ENCODE data around the gene ACKR3.

ACKR3 gene

DNA sequence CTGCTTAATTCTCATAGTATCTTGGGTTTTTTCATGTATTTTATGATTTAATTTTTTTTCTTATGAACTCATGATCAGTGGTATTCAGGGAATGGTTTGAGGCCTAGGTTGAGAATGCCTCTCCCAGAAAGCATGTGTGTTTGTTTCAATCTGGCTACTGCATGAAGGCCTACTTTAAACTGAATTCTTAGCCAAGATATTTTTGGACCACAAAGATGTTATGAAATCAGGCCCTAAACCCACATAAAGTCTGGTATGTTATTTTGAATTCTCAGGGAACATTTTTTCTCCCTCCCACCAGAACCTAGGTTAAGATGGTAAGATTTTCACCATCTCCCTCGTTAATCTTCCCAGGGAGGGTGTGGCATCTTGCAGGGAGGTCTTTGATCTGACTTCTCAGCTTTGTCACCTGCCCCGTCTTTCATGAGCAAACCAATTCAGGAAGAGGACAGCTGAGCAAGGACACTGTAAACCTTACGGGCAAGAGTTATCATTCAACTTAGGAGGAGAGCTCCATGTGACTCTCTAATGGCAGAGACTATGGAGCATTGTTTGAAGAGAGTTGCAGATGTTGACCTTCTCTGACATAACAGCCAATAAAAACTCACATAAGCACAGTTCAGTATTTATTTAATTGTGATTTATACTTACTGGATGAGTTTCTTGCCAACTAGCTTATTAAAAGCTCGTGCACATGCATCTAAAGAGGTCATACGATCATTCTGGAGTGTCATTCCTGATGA is 21.3 kb upstream of the ACKR3 start:
- peak overlapping the region; percentile 64 for H3K27ac ChIP-seq (ENCODE audit: insufficient read depth, low read length, poor library complexity, severe bottlenecking)
- H3K36me3 ChIP-seq (ENCODE audit: control insufficient read depth, insufficient read depth, low read length), result no peaks in the 10 kb centered on the region
- peaks cover 51% of the 10 kb centered on the region for H3K4me1 ChIP-seq (ENCODE audit: control insufficient read depth, insufficient read depth, low read length, poor library complexity, severe bottlenecking)
- H3K9me3 ChIP-seq (ENCODE audit: control insufficient read depth, low read length), result no peaks in the 10 kb centered on the region
- H3K27me3 ChIP-seq (replicated peaks; ENCODE audit: control insufficient read depth, insufficient read depth, low read length, poor library complexity, severe bottlenecking), result no peaks in the 10 kb centered on the region
- H3K4me3 ChIP-seq (ENCODE audit: insufficient read depth, low read depth, low read length, poor library complexity, severe bottlenecking), result no peak overlapping the region
- no peak for DNase-seq

DNA sequence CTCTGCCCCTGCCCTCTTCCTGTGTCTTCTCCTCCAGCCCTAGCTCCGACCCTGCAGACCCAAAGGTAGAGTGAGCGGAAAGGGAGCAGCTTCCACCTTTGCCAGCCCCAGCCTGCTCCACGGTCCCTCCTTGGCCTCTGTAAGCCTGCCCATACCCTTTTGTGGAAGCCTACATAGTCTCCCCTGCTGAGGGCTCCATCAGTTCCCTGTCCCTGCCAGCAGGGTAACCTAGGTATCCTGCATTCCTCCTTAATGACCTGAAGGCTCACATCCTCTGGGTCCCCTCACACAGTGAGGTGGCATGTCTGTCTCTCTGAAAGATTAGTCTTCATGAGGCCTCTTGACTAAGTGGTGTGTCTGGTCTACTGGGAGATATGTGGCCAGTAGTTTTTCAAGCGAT is 20.5 kb upstream of the ACKR3 start:
- no peak for DNase-seq
- no peaks in the 10 kb centered on the region for H3K9me3 ChIP-seq (ENCODE audit: control insufficient read depth, low read length)
- H3K4me1 ChIP-seq (ENCODE audit: control insufficient read depth, insufficient read depth, low read length, poor library complexity, severe bottlenecking), result peaks cover 51% of the 10 kb centered on the region
- H3K27me3 ChIP-seq (replicated peaks; ENCODE audit: control insufficient read depth, insufficient read depth, low read length, poor library complexity, severe bottlenecking), result no peaks in the 10 kb centered on the region
- no peak overlapping the region for H3K4me3 ChIP-seq (ENCODE audit: insufficient read depth, low read depth, low read length, poor library complexity, severe bottlenecking)
- H3K36me3 ChIP-seq (ENCODE audit: control insufficient read depth, insufficient read depth, low read length), result no peaks in the 10 kb centered on the region
- H3K27ac ChIP-seq (ENCODE audit: insufficient read depth, low read length, poor library complexity, severe bottlenecking), result peak overlapping the region; percentile 2

DNA sequence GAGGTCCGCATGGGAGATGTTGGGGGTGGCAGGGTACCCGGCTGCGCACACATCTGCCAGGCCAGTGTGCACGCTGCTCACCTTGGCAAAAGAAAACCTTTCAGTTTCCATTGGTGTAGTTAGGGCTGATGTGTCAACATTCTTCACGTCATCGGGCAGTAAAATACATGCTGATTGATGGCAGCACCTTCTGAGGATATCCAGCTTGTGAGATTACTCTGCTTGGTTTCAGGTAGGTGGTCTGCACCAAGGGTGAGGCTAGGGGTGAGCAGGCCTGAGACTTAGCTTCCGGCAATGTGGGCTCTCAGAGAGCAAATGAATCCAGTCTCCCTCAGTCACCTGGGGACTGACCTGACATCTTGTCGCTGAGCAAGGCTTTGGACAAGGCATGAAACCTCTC is 19.3 kb upstream of the ACKR3 start:
- no peaks in the 10 kb centered on the region for H3K36me3 ChIP-seq (ENCODE audit: control insufficient read depth, insufficient read depth, low read length)
- H3K27ac ChIP-seq (ENCODE audit: insufficient read depth, low read length, poor library complexity, severe bottlenecking), result no peak overlapping the region
- no peak for DNase-seq
- H3K4me1 ChIP-seq (ENCODE audit: control insufficient read depth, insufficient read depth, low read length, poor library complexity, severe bottlenecking), result peaks cover 50% of the 10 kb centered on the region
- no peaks in the 10 kb centered on the region for H3K9me3 ChIP-seq (ENCODE audit: control insufficient read depth, low read length)
- H3K27me3 ChIP-seq (replicated peaks; ENCODE audit: control insufficient read depth, insufficient read depth, low read length, poor library complexity, severe bottlenecking), result no peaks in the 10 kb centered on the region
- H3K4me3 ChIP-seq (ENCODE audit: insufficient read depth, low read depth, low read length, poor library complexity, severe bottlenecking), result no peak overlapping the region

- Histone ChIP-seq H3K4me3 (ENCODE audit: insufficient read depth, low read depth, low read length, poor library complexity, severe bottlenecking) (no peak overlapping the region), H3K27me3 (replicated peaks; ENCODE audit: control insufficient read depth, insufficient read depth, low read length, poor library complexity, severe bottlenecking) (no peaks in the 10 kb centered on the region), H3K4me1 (ENCODE audit: control insufficient read depth, insufficient read depth, low read length, poor library complexity, severe bottlenecking) (peaks cover 49% of the 10 kb centered on the region), H3K27ac (ENCODE audit: insufficient read depth, low read length, poor library complexity, severe bottlenecking) (no peak overlapping the region), H3K36me3 (ENCODE audit: control insufficient read depth, insufficient read depth, low read length) (no peaks in the 10 kb centered on the region), H3K9me3 (ENCODE audit: control insufficient read depth, low read length) (no peaks in the 10 kb centered on the region)
- DNase-seq, result no peak
These were observed 18.7 kb upstream of the ACKR3 start for GRCh38 chr2:236550701-236551465.

GRCh38 chr2:236551471-236552211 is 18.0 kb upstream of the ACKR3 start:
- Histone ChIP-seq H3K9me3 (ENCODE audit: control insufficient read depth, low read length) (no peaks in the 10 kb centered on the region), H3K4me1 (ENCODE audit: control insufficient read depth, insufficient read depth, low read length, poor library complexity, severe bottlenecking) (peaks cover 41% of the 10 kb centered on the region), H3K36me3 (ENCODE audit: control insufficient read depth, insufficient read depth, low read length) (no peaks in the 10 kb centered on the region), H3K4me3 (ENCODE audit: insufficient read depth, low read depth, low read length, poor library complexity, severe bottlenecking) (no peak overlapping the region), H3K27me3 (replicated peaks; ENCODE audit: control insufficient read depth, insufficient read depth, low read length, poor library complexity, severe bottlenecking) (no peaks in the 10 kb centered on the region), H3K27ac (ENCODE audit: insufficient read depth, low read length, poor library complexity, severe bottlenecking) (no peak overlapping the region)
- no peak for DNase-seq

GRCh38 chr2:236552212-236552542 is 17.4 kb upstream of the ACKR3 start:
- no peak overlapping the region for H3K4me3 ChIP-seq (ENCODE audit: insufficient read depth, low read depth, low read length, poor library complexity, severe bottlenecking)
- DNase-seq, result no peak
- H3K4me1 ChIP-seq (ENCODE audit: control insufficient read depth, insufficient read depth, low read length, poor library complexity, severe bottlenecking), result peaks cover 36% of the 10 kb centered on the region
- H3K9me3 ChIP-seq (ENCODE audit: control insufficient read depth, low read length), result no peaks in the 10 kb centered on the region
- no peaks in the 10 kb centered on the region for H3K36me3 ChIP-seq (ENCODE audit: control insufficient read depth, insufficient read depth, low read length)
- no peak overlapping the region for H3K27ac ChIP-seq (ENCODE audit: insufficient read depth, low read length, poor library complexity, severe bottlenecking)
- no peaks in the 10 kb centered on the region for H3K27me3 ChIP-seq (replicated peaks; ENCODE audit: control insufficient read depth, insufficient read depth, low read length, poor library complexity, severe bottlenecking)

- DNase-seq, result no peak
- Histone ChIP-seq H3K4me3 (ENCODE audit: insufficient read depth, low read depth, low read length, poor library complexity, severe bottlenecking) (no peak overlapping the region), H3K27me3 (replicated peaks; ENCODE audit: control insufficient read depth, insufficient read depth, low read length, poor library complexity, severe bottlenecking) (no peaks in the 10 kb centered on the region), H3K9me3 (ENCODE audit: control insufficient read depth, low read length) (no peaks in the 10 kb centered on the region), H3K27ac (ENCODE audit: insufficient read depth, low read length, poor library complexity, severe bottlenecking) (no peak overlapping the region), H3K36me3 (ENCODE audit: control insufficient read depth, insufficient read depth, low read length) (no peaks in the 10 kb centered on the region), H3K4me1 (ENCODE audit: control insufficient read depth, insufficient read depth, low read length, poor library complexity, severe bottlenecking) (peaks cover 30% of the 10 kb centered on the region)
These were observed 16.9 kb upstream of the ACKR3 start for GRCh38 chr2:236552581-236553363.

- Histone ChIP-seq H3K27me3 (replicated peaks; ENCODE audit: control insufficient read depth, insufficient read depth, low read length, poor library complexity, severe bottlenecking) (no peaks in the 10 kb centered on the region), H3K4me3 (ENCODE audit: insufficient read depth, low read depth, low read length, poor library complexity, severe bottlenecking) (no peak overlapping the region), H3K27ac (ENCODE audit: insufficient read depth, low read length, poor library complexity, severe bottlenecking) (no peak overlapping the region), H3K9me3 (ENCODE audit: control insufficient read depth, low read length) (no peaks in the 10 kb centered on the region), H3K4me1 (ENCODE audit: control insufficient read depth, insufficient read depth, low read length, poor library complexity, severe bottlenecking) (peaks cover 24% of the 10 kb centered on the region), H3K36me3 (ENCODE audit: control insufficient read depth, insufficient read depth, low read length) (no peaks in the 10 kb centered on the region)
- DNase-seq, result no peak
These were observed 16.1 kb upstream of the ACKR3 start for GRCh38 chr2:236553522-236553921.

- Histone ChIP-seq H3K4me1 (ENCODE audit: control insufficient read depth, insufficient read depth, low read length, poor library complexity, severe bottlenecking) (peaks cover 11% of the 10 kb centered on the region), H3K27ac (ENCODE audit: insufficient read depth, low read length, poor library complexity, severe bottlenecking) (no peak overlapping the region), H3K4me3 (ENCODE audit: insufficient read depth, low read depth, low read length, poor library complexity, severe bottlenecking) (no peak overlapping the region), H3K36me3 (ENCODE audit: control insufficient read depth, insufficient read depth, low read length) (no peaks in the 10 kb centered on the region), H3K9me3 (ENCODE audit: control insufficient read depth, low read length) (no peaks in the 10 kb centered on the region), H3K27me3 (replicated peaks; ENCODE audit: control insufficient read depth, insufficient read depth, low read length, poor library complexity, severe bottlenecking) (no peaks in the 10 kb centered on the region)
- no peak for DNase-seq
These were observed 14.9 kb upstream of the ACKR3 start for GRCh38 chr2:236554629-236555282.
